Heart right ventricle (tissue), 16 donors: ENCODE results near the gene KIAA0586. TPM values are rescaled to one million over a fixed set of nuclear protein-coding genes. Genes with fewer than 3 reads are reported as not detected.
"Not testable (repeated sequence)": the region's sequence is repeated elsewhere in the genome, so short reads cannot be mapped to it uniquely, and the experiment has no call there.

ENCODE experiments used
- ATAC-seq, 8 donors: fragments of 200-7000 bp; cut with Tn5 transposase; one replicate each; pipeline ENCODE4 v1.9.1; 2020; ENCODE audit warnings: mild to moderate bottlenecking in 8 of 8, moderate library complexity in 8 of 8, moderate number of reproducible peaks in 1 of 8
- DNase-seq, 2 donors: peaks; one replicate each; pipeline ENCODE4 v3.0.0-alpha.2; 2020
- H3K27ac ChIP-seq, 10 donors: fragments of 200-600 bp; sonication (generic) in 2 of 10; one replicate each; pipeline versions ENCODE4 v1.5.0 to v1.8.0; 2020 to 2022; ENCODE audit warnings: mild to moderate bottlenecking in 3 of 10
- H3K27me3 ChIP-seq, 7 donors: fragments of 200-600 bp; one replicate each; pipeline ENCODE4 v1.8.0; 2021 to 2022; ENCODE audit warnings: mild to moderate bottlenecking in 2 of 7
- H3K36me3 ChIP-seq, 9 donors: fragments of 200-600 bp; sonication (generic) in 1 of 9; one replicate each; pipeline versions ENCODE4 v1.5.0 to v1.8.0; 2020 to 2022; ENCODE audit warnings: mild to moderate bottlenecking in 2 of 9
- H3K4me1 ChIP-seq, 9 donors: fragments of 200-600 bp; sonication (generic) in 1 of 9; one replicate each; pipeline versions ENCODE4 v1.5.0 to v1.8.0; 2020 to 2022; ENCODE audit warnings: mild to moderate bottlenecking in 4 of 9
- H3K4me3 ChIP-seq, 10 donors: fragments of 200-600 bp; sonication (generic) in 2 of 10; one replicate each; pipeline versions ENCODE4 v1.5.0 to v1.8.0; 2020 to 2022; ENCODE audit warnings: mild to moderate bottlenecking in 7 of 10, moderate library complexity in 2 of 10
- H3K9me3 ChIP-seq, 11 donors: fragments of 200-600 bp in 10 of 11; sonication (generic) in 2 of 11; one replicate each; pipeline versions ENCODE4 v1.5.0 to v1.8.0; 2013 to 2022; ENCODE audit warnings: mild to moderate bottlenecking in 2 of 11, control low read depth in 1 of 11, moderate library complexity in 1 of 11
- CTCF ChIP-seq, 9 donors: fragments of 200-600 bp; sonication (generic) in 2 of 9; IDR thresholded peaks; one replicate each; pipeline versions ENCODE4 v1.5.0 to v1.8.0; 2021 to 2022; ENCODE audit warnings: antibody characterized with exemption in 9 of 9, mild to moderate bottlenecking in 5 of 9, moderate library complexity in 1 of 9
- WGBS, 2 donors: extraction: QIAGEN DNeasy Blood & Tissue Kit; methylation state at CpG; one replicate each; pipeline ENCODE4 v1.1.7; 2013; ENCODE audit warnings: inconsistent platforms in 1 of 2; 5-methylcytosine and 5-hydroxymethylcytosine counted together
- intact Hi-C, 10 donors: fragments of 100-400 bp; cut with DNase I; formaldehyde crosslinking; loops; one replicate each; pipeline versions ENCODE4 v1.11.1 to v1.14.2; 2022
- polyA plus RNA-seq, 2 donors: library from polyadenylated mRNA; stranded (reverse); fragments of 200-250 nt; gene quantifications; one replicate each; pipeline ENCODE4 v1.2.3, GENCODE V29; 2013
- total RNA-seq, 10 donors: library from RNA; stranded (reverse); fragmentation: NEBNext Ultra II Directional in 3 of 10; extraction: Animal tissue kit (Norgen Biotek cat#: 25700) in 3 of 10; gene quantifications; one replicate each; pipeline versions ENCODE4 v1.2.1 to v1.2.4, GENCODE V29; 2021 to 2023
- donor health status: Arrhythmogenic right ventricular cardiomyopathy.
- donor health status: ischemic (EF 13 %, LVEDD 7.1; RV severe dilation, severe dysfunction).
- donor health status: healthy with polysubstance abuse.
- donor health status: DM: no; HTN: yes; CAD: no.
- donor health status: DM: no; HTN: no; CAD: no.
- donor health status: ischemic (EF 25% LVEDD 6.9; RV normal size, moderate dysfunction).
- donor health status: ischemic (EF 25% LVEDD 5.7; RV mildly dilated, moderate dysfunction).
- donor health status: healthy.
- donor health status: DM: yes; HTN: yes; CAD: no.
- donor health status: Ischemic cardiomyopathy.
- donor health status: ischemic (EF 35%, LVEDD 5.7; RV mildly dilated, moderate dysfunction).
- donor health status: nonischemic (EF 11% LVEDD 7.7; RV severe dilation, severe dysfunction).
- donor health status: DM: yes; HTN: yes; CAD: no.
- donor health status: PGD.
- donor health status: ischemic (EF 29% LVEDD 5.4; RV normal size, mild dysfunction).
- donor health status: nonischemic (EF 23%, LVEDD 6.1; RV moderate dilation, normal function).

Gene KIAA0586
- total and polyA plus RNA-seq, 12 donors, result 3.8 to 15.9 (median 12.1) TPM

- Histone ChIP-seq H3K36me3 (peaks cover 0 to 86% (median 11%) of the 10 kb centered on the region in 9 donors), H3K27me3 (no peaks in the 10 kb centered on the region), H3K4me3 (no peak overlapping the region), H3K4me1 (no peaks in the 10 kb centered on the region), H3K27ac (no peak overlapping the region), H3K9me3 (no peaks in the 10 kb centered on the region)
- TF ChIP-seq CTCF (IDR thresholded peaks at IDR 0.05), result peak; percentile 57 to 87 (median 82)
- WGBS, 2 donors, result 37 to 51% methylated on average over 3 of the region's 3 CpGs
- intact Hi-C loops, result loop anchor here (2.0 to 10.0 kb wide), 9 partner anchors 133 to 933 kb away; partner anchors contain the start of gene DACT1 (in 6 of the 10)
- DNase-seq, result peak in 1 of 2 donors; percentile 22
- peak in 3 of 8 donors; percentile 44 to 62 (median 50) for ATAC-seq
Observed at GRCh38 chr14:58501214-58501816, 73.8 kb downstream of the KIAA0586 start.

DNA sequence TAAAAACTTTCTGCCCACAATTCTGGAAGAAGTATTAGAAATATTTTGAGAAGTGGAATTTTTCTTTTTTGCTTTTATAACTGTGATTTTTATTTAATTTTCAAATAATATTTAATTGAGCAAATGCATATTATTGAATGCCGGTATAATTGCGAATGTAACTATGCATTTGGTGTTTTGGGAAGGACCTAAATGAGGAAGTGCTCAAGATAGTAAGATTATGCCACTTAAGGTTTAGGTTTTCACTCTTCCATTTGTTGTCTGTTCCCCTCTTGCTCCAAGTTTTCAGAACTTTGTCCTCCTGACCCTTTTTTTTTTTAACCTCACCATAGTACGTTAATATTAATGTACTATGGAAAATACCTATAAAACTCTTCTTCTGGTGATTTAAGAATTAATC lies 85.8 kb downstream of the KIAA0586 start:
- Histone ChIP-seq H3K27ac (no peak overlapping the region), H3K4me3 (no peak overlapping the region), H3K4me1 (no peaks in the 10 kb centered on the region), H3K36me3 (peaks cover 0 to 94% (median 6%) of the 10 kb centered on the region in 9 donors), H3K9me3 (peaks cover 0 to 19% (median 0%) of the 10 kb centered on the region in 11 donors), H3K27me3 (no peaks in the 10 kb centered on the region)
- WGBS, 2 donors, result 98 to 99% methylated on average over 3 of the region's 3 CpGs
- no peak for TF ChIP-seq CTCF (IDR thresholded peaks at IDR 0.05)
- ATAC-seq (no peak), DNase-seq (no peak)
- intact Hi-C loops, result no loop called here

GRCh38 chr14:58517592-58517991 lies 90.1 kb downstream of the KIAA0586 start:
- H3K27me3 ChIP-seq, result no peaks in the 10 kb centered on the region
- no peaks in the 10 kb centered on the region for H3K4me1 ChIP-seq
- intact Hi-C loops, result no loop called here
- H3K27ac ChIP-seq, result no peak overlapping the region
- H3K9me3 ChIP-seq, result peaks cover 0 to 19% (median 0%) of the 10 kb centered on the region in 11 donors
- ATAC-seq (no peak), DNase-seq (no peak)
- H3K4me3 ChIP-seq, result no peak overlapping the region
- no peak for TF ChIP-seq CTCF (IDR thresholded peaks at IDR 0.05)
- peaks cover 0 to 80% (median 6%) of the 10 kb centered on the region in 9 donors for H3K36me3 ChIP-seq
- WGBS, 2 donors, result 97 to 99% methylated on average over 1 of the region's 1 CpG

DNA sequence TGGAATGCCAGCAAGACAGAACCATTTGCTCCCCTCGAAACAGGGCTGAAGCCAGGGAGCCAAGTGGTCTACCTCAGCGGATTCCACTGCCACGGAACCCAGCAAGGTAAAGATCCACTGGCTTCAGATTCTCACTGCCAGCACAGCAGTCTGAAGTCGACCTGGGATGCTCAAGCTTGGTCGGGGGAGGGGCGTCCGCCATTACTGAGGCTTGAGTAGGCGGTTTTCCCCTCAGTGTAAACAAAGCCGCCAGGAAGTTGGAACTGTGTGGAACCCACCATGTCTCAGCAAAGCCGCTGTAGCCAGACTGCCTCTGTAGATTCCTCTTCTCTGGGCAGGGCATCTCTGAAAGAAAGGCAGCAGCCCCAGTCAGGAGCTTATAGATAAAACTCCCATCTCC lies 98.2 kb downstream of the KIAA0586 start:
- H3K27ac ChIP-seq, ATAC-seq, intact Hi-C loops, DNase-seq, H3K27me3 ChIP-seq, H3K4me3 ChIP-seq, H3K4me1 ChIP-seq: not testable (repeated sequence)
- peaks cover 0 to 18% (median 0%) of the 10 kb centered on the region in 11 donors for H3K9me3 ChIP-seq
- WGBS, 2 donors, result 95 to 98% methylated on average over 10 of the region's 10 CpGs
- H3K36me3 ChIP-seq, result peaks cover 0 to 41% (median 3%) of the 10 kb centered on the region in 9 donors

GRCh38 chr14:58533446-58533845 lies 105.9 kb downstream of the KIAA0586 start:
- Histone ChIP-seq H3K9me3 (peaks cover 0 to 21% (median 0%) of the 10 kb centered on the region in 11 donors), H3K27me3 (no peaks in the 10 kb centered on the region), H3K4me3 (no peak overlapping the region), H3K4me1 (peaks cover 0 to 29% (median 24%) of the 10 kb centered on the region in 9 donors), H3K27ac (peak overlapping the region in 9 of 10 donors; percentile 12 to 78 (median 56)), H3K36me3 (no peaks in the 10 kb centered on the region)
- peak; percentile 10 to 25 for DNase-seq
- WGBS, 2 donors, result 29 to 46% methylated on average over 5 of the region's 5 CpGs
- no peak for TF ChIP-seq CTCF (IDR thresholded peaks at IDR 0.05)
- intact Hi-C loops, result no loop called here
- peak; percentile 51 to 82 (median 75) for ATAC-seq
